ENCODE data around the gene ANXA6.

The ANXA6 gene

GRCh38 chr5:151126199-151126645 is 31.4 kb downstream of the ANXA6 start:
- H3K27ac ChIP-seq: no peak overlapping the region
- TF ChIP-seq CTCF (conservative IDR thresholded peaks at IDR 0.05): peak; percentile 91

- no peak overlapping the region for H3K27ac ChIP-seq
- no peak for TF ChIP-seq CTCF (conservative IDR thresholded peaks at IDR 0.05)
These were observed 32.2 kb downstream of the ANXA6 start for GRCh38 chr5:151125421-151125820.

- H3K27ac ChIP-seq: no peak overlapping the region
- no peak for TF ChIP-seq CTCF (conservative IDR thresholded peaks at IDR 0.05)
These were observed 33.5 kb downstream of the ANXA6 start for GRCh38 chr5:151123897-151124751.

- no peak for TF ChIP-seq CTCF (conservative IDR thresholded peaks at IDR 0.05)
- no peak overlapping the region for H3K27ac ChIP-seq
These were observed 34.8 kb downstream of the ANXA6 start for GRCh38 chr5:151122828-151123227.

GRCh38 chr5:151121665-151122064 is 35.9 kb downstream of the ANXA6 start:
- TF ChIP-seq CTCF (conservative IDR thresholded peaks at IDR 0.05): no peak
- no peak overlapping the region for H3K27ac ChIP-seq

- H3K27ac ChIP-seq: no peak overlapping the region
- no peak for TF ChIP-seq CTCF (conservative IDR thresholded peaks at IDR 0.05)
These were observed 36.5 kb downstream of the ANXA6 start for GRCh38 chr5:151121095-151121494.

- no peak overlapping the region for H3K27ac ChIP-seq
- TF ChIP-seq CTCF (conservative IDR thresholded peaks at IDR 0.05): no peak
These were observed 38.5 kb downstream of the ANXA6 start for GRCh38 chr5:151118913-151119575.

Measured in VCaP (cell line).